NOMO-1 (cell line): Measurements from ENCODE around the gene ANKS1B.
A peak's percentile ranks its signal among the peaks of the same experiment; 100 is the strongest.
"Not testable (repeated sequence)": the region's sequence is repeated elsewhere in the genome, so short reads cannot be mapped to it uniquely, and the experiment has no call there.

Experiments
- DNase-seq, 2 experiments: peaks; one replicate each; lab custom pipeline; 2025; ENCODE audit not compliant: unreplicated experiment in 2 of 2; lab: John Stamatoyannopoulos, UW

The ANKS1B gene

DNA sequence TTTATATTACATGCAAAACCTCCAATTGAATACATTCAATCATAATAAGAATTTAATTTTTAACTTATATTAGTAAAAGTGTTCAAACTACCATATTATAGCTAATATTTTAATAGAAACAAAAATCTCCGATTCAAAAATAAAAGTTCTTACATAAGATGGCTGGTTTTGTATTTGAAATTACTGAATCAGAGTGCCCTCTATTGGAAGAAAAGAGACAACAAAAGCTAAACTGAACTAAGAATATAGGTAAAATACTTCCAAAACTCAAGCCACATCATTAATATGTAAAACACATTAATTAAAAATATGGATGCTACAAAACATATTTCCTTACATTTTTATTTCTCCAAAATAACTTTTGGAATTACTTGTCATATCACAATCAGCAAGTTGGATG is 216.9 kb downstream of the ANKS1B start:
- DNase-seq = peak in 1 of 2 experiments; percentile 37

- no peak for DNase-seq
These were observed 218.3 kb downstream of the ANKS1B start for GRCh38 chr12:99766408-99766807.

- DNase-seq = no peak
These were observed 219.1 kb downstream of the ANKS1B start for GRCh38 chr12:99765469-99766114.

DNA sequence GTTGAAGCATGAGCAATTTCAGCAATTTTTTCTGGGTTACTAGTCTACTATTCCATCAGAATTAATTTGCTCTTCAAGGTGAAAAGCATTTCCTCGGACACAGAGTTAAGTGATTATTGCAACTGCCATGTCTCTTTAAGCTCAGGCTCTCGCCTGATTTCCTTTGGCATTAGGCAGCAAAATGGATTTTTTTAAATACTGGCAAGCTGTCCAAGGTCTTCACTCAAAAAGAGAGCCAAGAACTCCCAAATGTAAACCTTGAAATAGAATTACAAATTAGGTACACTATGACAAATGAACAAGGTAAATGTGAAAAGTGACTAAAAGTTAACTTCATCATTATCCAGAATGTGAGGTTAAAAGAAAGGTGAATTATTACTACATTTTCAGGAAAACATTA is 225.3 kb downstream of the ANKS1B start:
- no peak for DNase-seq

DNA sequence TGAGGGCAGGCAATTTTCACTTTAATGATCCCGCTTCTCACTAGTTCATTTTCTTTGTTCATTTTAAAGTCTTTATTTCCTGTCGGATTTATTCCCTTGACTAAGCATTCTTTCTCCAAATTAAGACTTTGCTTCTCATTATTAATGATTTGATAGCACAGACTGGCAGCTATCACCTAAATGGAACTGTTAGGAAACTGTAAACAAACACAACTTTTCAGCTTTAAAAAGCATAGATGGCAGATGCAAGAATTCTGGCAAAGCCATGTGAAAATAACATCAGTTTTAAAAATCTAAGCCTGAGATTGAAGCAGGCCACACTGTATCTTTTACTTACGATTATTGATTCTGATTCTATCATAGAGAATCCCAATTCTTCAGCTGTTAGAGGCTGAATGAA is 225.7 kb downstream of the ANKS1B start:
- DNase-seq = no peak

DNA sequence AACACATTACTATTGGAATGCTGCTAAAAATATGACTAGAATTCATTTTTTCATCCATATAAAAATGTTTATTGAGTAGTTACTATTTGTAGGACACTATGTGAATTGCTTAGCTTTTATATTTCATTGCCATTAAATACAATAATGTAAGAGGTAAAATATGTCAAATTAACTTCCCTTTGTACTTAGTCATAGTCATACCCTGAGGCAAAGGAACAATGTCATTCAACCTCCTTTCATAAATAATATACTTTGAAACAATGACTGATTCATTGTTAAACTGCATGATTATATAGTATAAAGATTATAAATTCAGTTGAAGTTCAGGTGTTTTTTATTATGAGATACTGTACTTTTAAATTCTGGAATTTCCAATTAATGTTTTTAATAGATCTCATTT is 232.0 kb downstream of the ANKS1B start:
- no peak for DNase-seq

- no peak for DNase-seq
These were observed 238.2 kb downstream of the ANKS1B start for GRCh38 chr12:99746538-99746937.

DNA sequence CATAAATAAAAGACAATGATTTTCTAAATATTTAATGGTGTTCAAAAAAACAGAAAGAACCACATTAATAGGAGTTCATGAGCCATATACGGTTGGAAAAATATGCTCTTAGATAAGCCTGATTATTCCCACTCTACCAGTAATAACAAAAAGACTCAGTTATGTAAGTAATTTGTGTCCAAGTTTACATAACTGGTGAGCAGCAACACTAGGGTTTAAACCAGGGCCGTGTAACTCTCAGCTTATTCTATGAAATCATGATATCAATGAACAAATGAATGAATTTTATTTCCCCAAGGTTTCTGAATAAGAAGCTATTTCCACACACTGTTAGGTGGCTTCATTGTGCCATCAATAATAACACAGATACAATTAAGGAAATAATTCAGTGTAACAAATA is 238.8 kb downstream of the ANKS1B start:
- no peak for DNase-seq

DNA sequence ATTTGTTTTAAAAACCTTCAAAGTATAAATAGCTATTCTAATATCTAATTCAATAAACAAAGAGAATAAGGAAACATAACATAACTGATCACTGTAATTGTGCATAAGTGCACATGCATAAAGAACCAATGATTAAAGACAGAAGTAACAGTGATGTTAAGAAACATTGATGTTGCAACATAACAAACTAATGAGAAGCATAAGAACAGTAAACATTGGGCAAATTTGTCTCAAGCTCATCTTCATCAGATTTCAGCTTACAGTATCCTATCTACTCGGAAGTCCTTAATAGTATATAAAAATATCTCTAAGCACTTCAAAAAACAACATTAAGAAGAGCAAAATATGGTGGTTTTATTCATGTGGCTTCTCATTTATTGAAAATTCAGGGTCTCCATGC is 239.6 kb downstream of the ANKS1B start:
- DNase-seq = no peak

DNA sequence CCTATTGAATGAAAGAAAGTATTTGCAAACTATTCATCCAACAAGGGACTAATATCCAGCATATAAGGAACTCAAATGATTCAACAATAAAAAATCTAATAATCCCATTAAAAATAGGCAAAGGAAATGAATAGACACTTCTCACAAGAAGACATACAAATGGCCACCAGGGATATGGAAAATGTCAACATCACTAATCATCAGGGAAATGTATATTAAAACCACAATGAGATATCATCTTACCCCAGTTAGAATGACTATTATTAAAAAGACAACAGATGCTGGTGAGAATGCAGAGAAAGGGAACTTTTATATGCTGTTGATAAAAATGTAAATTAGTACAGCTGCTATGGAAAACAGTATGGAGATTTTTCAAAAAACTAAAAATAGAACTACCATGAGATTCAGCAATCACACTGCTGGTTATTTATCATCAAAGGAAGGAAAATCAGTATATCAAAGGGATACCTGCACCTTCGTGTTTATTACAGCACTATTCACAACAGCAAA is 247.9 kb downstream of the ANKS1B start:
- DNase-seq = no peak

DNA sequence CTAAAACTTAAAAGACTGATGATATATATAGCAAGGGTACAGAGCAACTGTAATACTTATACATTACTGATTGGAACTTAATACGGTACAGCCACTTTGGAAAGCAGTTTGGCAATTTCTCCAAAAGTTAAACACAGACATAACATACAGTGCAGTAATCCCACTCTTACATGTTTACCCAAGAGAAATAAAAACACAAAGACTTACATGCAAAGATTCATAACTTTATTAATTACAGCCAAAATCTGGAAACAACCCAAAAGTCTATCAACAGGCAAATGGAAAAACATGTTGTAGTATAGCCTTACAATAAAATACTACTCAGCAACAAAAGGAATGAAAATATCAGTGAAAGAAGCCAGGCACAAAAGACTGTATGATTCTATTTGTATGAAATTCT is 252.6 kb downstream of the ANKS1B start:
- no peak for DNase-seq

DNA sequence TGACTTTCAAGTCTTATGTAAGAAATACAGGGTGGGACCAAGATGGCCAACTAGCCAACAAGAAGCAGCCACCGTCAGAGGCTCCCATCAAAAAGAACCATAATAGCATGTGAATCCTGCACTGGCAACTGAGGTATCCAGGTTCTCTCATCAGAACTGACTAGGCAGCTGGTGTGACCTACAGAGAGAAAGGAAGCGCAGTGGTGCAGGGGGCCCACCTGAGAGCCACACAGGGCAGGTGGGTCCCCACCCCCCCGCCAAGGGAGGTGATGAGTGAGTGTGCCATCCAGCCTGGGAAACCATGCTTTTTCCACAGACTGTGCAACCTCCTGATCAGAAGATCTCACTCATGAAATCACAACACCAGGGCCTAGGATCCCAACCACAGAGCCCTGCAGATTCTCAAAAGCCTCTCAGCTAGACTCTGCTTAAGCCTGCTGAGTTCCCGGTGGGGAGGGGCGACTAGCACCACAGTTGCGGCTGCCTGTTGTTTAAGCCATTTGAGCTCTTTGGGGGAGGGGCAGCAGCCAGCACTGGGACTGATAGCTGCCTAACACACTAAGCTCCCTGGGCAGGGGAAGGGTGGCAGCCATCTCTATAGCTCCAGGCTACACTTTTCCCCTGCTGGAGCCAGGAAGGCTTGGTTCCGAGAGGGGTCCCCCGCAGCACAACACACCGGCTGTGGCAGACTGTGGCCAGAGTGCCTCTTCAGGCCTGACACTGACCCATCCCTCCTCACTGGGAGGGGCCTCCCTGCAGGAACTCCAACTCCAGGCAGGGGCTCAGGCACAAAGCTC is 261.8 kb downstream of the ANKS1B start:
- no peak for DNase-seq

DNA sequence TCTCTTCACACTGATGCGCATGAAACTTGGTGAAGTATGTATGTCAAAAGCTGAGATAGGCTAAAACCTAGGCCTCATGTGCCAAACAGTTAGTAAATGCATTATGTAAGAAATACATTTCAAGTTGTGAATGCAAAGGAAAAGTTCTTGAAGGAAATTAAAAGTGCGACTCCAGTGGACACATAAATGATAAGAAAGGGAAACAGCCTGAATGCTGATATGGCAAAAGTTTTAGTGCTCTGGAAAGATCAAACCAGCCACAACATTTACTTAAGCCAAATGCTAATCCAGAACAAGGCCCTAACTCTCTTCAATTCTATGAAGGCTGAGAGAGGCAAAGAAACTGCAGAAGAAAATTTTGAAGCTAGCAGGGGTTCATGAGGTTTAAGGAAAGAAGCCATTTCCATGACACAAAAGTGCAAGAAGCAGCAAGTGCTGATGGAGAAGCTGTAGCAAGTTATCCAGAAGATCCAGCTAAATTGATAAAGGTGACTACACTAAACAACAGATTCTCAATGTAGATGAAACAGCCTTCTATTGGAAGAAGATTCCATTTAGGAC is 262.9 kb downstream of the ANKS1B start:
- DNase-seq = no peak

DNA sequence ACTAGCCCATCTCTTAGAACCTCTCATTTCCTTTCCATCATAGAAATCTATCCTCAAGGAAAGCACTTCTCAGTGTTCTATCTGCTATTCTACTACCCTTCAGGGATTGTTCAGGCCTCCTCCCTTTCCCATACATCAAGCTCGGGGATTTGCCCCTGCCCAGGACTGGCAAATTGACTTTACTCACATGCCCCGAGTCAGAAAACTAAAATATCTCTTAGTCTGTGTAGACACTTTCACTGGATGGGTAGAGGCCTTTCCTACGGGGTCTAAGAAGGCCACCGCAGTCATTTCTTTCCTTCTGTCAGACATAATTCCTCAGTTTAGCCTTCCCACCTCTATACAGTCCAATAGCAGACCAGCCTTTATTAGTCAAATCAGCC is 264.7 kb downstream of the ANKS1B start:
- DNase-seq = not testable (repeated sequence)

- DNase-seq = not testable (repeated sequence)
These were observed 265.2 kb downstream of the ANKS1B start for GRCh38 chr12:99719411-99720082.

DNA sequence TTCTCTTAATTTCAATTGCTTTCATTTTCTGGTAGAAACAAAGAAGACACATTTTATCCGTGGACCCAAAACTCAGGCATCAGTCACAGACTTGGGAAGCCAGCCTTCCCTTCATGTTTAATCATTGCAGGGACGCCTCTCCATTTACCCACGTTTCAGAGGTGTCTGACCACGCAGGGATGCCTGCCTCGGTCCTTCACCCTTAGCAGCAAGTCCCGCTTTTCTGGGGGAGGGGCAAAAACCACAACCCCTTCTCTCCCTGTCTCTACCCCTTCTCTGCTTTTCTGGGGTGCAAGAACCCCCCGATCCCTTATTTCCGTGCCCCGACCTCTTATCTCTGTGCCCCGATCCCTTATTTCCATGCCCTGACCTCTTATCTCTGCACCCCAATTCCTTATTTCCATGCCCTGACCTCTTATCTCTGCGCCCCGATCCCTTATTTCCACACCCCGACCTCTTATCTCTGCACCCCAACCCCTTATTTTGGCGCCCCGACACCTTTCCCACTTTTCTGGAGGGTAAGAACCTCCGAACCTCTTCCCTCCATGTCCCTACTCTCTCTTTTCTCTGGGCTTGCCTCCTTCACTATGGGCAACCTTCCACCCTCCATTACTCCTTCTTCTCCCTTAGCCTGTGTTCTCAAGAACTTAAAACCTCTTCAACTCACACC is 268.8 kb downstream of the ANKS1B start:
- DNase-seq = not testable (repeated sequence)

DNA sequence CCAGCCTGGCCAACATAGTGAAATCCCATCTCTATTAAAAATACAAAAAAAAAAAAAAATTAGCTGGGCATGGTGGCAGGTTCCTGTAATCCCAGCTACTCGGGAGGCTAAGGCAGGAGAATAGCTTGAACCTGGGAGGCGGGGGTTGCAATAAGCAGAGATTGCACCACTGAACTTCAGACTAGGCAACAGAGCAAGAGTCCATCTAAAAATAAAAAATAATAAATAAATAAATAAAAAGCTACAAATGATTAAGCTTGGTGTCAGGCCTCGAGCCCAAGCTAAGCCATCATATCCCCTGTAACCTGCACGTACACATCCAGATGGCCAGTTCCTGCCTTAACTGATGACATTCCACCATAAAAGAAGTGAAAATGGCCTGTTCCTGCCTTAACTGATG is 269.8 kb downstream of the ANKS1B start:
- DNase-seq = not testable (repeated sequence)

- DNase-seq = no peak
These were observed 270.7 kb downstream of the ANKS1B start for GRCh38 chr12:99713946-99714520.

DNA sequence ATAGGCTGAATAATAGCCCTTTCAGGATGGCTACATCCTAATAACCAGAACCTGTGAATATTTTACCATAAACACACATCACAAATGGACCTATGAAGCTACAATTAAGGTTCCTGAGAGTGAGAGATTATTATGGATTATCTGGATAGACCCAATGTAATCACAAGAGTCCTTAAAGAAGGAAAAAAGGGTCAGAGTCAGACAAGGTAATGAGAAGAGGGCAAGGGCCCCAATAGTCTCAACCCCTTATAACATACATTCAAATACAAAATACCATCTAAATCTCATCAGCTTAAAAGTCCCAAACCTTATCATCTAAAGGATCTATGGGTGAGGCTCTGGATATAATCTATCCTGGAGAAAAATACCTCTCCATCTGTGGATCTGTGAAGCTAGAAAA is 272.5 kb downstream of the ANKS1B start:
- DNase-seq = no peak

DNA sequence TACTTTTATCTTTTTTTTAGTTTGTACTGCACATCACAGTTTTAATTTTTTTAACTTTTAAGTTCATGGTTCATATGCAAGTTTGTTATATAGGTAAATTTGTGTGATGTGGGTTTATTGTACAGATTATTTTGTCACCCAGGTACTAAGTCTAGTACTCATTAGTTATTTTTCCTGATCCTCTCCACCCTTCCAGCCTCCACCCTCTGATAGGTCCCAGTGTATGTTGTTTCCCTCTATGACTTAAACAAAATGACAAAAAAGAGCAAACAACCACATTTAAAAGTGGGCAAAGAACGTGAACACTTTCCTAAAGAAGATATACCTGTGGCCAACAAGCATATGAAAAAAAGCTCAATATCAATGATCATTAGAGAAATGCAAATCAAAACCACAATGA is 273.5 kb downstream of the ANKS1B start:
- DNase-seq = no peak
